ENCODE data around the gene PCDHGA6.
"Not testable (repeated sequence)": the region's sequence is repeated elsewhere in the genome, so short reads cannot be mapped to it uniquely, and the experiment has no call there.

Gene PCDHGA6

DNA sequence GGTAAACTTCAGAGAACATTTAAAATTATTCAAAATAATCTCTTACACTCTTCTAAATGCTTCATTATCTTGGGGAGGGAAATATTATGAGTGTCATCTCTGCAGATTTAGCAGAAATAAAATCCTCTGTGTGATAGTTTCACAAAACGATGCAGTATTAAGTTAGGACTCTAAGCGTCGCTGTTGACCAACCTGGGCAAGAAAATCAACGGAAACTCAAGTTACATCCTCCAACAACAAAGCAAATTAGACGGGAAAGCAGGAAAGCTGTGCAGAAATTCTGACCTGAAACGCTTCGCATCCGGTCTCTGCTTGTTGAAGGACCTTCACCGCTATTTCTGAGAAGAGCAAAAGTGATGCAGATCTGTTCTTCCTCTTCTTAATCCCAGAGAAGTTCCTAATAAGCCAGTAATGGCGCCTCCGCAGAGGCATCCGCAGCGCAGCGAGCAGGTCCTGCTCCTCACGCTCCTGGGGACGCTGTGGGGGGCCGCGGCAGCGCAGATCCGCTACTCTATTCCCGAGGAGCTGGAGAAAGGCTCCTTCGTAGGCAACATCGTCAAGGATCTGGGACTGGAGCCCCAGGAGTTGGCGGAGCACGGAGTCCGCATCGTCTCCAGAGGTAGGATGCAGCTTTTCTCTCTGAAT is at the start of gene PCDHGA6:
Gene PCDHGA6, plus strand, starts transcription at position 219 of the 645 bp plus-strand sequence. Its CDS starts 193 bp downstream, at position 412.
- Histone ChIP-seq H3K36me3 (ENCODE audit: control insufficient read depth in 5 of 5, insufficient read depth in 5 of 5, low read length in 5 of 5) (no peaks in the 10 kb centered on the region), H3K9ac (ENCODE audit: low read length in 5 of 5) (no peak within 1 kb of the TSS), H3K9me3 (ENCODE audit: control insufficient read depth in 5 of 5, low read length in 5 of 5) (peaks cover 53 to 80% (median 78%) of the 10 kb centered on the region in 5 donors), H3K27me3 (ENCODE audit: control insufficient read depth in 5 of 5, insufficient read depth in 4 of 5, low read length in 5 of 5) (peaks cover 0 to 11% (median 9%) of the 10 kb centered on the region in 5 donors), H3K27ac (ENCODE audit: low read depth, low read length) (no peak within 1 kb of the TSS), H3K4me3 (ENCODE audit: low read depth in 1 of 5, low read length in 5 of 5) (peak within 1 kb of the TSS; percentile 45 to 68 (median 59)), H3K4me1 (ENCODE audit: control insufficient read depth in 5 of 5, insufficient read depth in 5 of 5, low read length in 5 of 5) (peaks cover 0 to 5% (median 0%) of the 10 kb centered on the region in 5 donors)

DNA sequence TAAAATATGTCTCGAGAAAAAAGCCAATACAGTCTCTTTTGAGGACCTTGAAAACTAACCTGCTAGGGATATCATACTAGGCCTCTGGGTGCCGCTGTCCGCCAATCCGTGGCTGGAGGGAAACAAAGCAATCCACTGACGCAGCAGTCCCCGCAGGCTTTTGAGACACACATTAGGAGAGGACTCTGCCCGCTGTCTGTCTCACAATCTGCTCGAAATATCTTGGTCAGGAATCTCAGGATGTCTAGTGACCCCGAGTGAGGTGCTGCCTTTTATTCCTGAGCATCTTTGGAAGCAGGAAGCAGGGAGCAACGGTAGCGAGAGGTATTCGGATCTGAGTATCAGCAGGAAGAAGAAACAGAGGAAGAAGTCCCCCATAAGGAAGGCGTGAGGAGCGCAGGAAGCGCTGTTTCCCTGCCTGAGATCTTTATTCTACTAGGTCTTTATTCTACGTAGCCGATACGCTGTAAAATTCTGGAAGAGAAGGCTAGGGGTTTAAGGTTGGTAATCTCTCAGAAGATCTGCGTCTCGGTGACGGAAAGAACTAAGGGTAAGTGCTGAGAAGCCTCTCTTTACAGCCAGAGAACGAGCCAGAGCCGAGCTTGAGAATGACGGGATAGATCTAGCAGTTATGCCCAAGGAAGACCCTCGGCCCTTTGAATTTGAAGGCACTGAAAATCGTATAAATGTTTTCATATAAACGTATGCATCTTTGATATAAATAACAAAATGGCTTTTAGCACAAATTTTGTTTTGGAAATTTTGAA is 47.4 kb upstream of the PCDHGA6 start:
- no peak overlapping the region for H3K27ac ChIP-seq (ENCODE audit: low read depth, low read length)
- H3K9me3 ChIP-seq (ENCODE audit: control insufficient read depth in 5 of 5, low read length in 5 of 5): peaks cover 11 to 35% (median 26%) of the 10 kb centered on the region in 5 donors

DNA sequence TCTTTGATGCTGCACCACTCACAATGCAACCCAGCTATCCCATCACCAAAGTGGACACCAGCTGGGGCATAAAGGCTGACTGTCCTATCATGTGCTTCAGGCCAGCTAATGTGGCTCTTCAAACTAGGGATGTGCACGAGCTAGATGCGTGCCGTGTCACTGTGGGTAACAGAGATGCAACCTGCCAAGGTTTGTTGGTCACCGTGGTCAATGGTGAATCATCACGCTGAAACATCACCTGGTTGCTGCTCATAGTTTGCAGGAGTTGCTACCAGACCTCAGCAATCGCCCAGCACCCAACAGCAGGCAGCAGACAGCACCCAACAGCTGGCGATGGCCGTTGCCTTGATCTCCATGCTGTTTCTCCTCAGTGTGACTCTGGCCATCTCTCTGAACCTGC is 45.5 kb upstream of the PCDHGA6 start:
- Histone ChIP-seq H3K9me3 (ENCODE audit: control insufficient read depth in 5 of 5, low read length in 5 of 5) (peaks cover 16 to 51% (median 35%) of the 10 kb centered on the region in 5 donors), H3K4me3 (ENCODE audit: low read depth in 1 of 5, low read length in 5 of 5) (peak overlapping the region in 1 of 5 donors; percentile 7), H3K4me1 (ENCODE audit: control insufficient read depth in 5 of 5, insufficient read depth in 5 of 5, low read length in 5 of 5) (peaks cover 0 to 9% (median 0%) of the 10 kb centered on the region in 5 donors), H3K36me3 (ENCODE audit: control insufficient read depth in 5 of 5, insufficient read depth in 5 of 5, low read length in 5 of 5) (no peaks in the 10 kb centered on the region), H3K9ac (ENCODE audit: low read length in 5 of 5) (no peak overlapping the region), H3K27me3 (ENCODE audit: control insufficient read depth in 5 of 5, insufficient read depth in 4 of 5, low read length in 5 of 5) (peaks cover 0 to 19% (median 2%) of the 10 kb centered on the region in 5 donors), H3K27ac (ENCODE audit: low read depth, low read length) (no peak overlapping the region)

More for the DNA sequence above, 47.4 kb upstream of the PCDHGA6 start:
- Histone ChIP-seq H3K36me3 (ENCODE audit: control insufficient read depth in 5 of 5, insufficient read depth in 5 of 5, low read length in 5 of 5) (no peaks in the 10 kb centered on the region), H3K9ac (ENCODE audit: low read length in 5 of 5) (peak overlapping the region in 1 of 5 donors; percentile 45), H3K27me3 (ENCODE audit: control insufficient read depth in 5 of 5, insufficient read depth in 4 of 5, low read length in 5 of 5) (peaks cover 0 to 13% (median 0%) of the 10 kb centered on the region in 5 donors), H3K4me3 (ENCODE audit: low read depth in 1 of 5, low read length in 5 of 5) (peak overlapping the region; percentile 56 to 81 (median 70)), H3K4me1 (ENCODE audit: control insufficient read depth in 5 of 5, insufficient read depth in 5 of 5, low read length in 5 of 5) (peaks cover 0 to 12% (median 2%) of the 10 kb centered on the region in 5 donors)

DNA sequence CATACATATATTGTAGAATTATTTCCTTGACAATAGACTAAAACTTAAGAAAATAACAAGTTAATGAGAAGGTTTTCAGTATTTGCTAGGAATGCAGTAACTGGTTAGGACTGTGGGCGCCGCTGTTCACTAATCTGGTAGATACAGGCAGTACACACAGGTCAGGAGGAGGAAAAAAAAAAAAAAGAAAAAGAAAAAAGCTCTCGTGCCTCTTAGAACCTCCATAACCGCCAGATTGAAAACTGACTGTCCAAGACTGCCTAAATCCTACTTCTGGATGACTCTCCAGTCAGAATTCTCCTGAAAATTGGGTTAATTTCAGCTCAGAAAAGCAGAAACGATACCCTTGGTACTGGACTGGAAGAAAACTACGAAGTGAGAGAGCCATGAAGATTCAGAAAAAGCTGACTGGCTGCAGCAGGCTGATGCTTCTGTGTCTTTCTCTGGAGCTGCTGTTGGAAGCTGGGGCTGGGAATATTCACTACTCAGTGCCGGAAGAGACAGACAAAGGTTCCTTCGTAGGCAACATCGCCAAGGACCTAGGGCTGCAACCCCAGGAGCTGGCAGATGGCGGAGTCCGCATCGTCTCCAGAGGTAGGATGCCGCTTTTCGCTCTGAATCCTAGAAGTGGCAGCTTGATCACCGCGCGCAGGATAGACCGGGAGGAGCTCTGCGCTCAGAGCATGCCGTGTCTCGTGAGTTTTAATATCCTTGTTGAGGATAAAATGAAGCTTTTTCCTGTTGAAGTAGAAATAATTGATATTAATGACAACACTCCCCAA is 43.2 kb upstream of the PCDHGA6 start, which contains the start of gene PCDHGA1:
Gene PCDHGA1, plus strand, starts transcription at position 216 of the 782 bp plus-strand sequence.
- H3K9me3 ChIP-seq (ENCODE audit: control insufficient read depth in 5 of 5, low read length in 5 of 5): peaks cover 16 to 56% (median 43%) of the 10 kb centered on the region in 5 donors
- no peak within 1 kb of the TSS for H3K9ac ChIP-seq (ENCODE audit: low read length in 5 of 5)
- H3K4me3 ChIP-seq (ENCODE audit: low read depth in 1 of 5, low read length in 5 of 5): peak within 1 kb of the TSS; percentile 19 to 45 (median 39)
- no peak within 1 kb of the TSS for H3K27ac ChIP-seq (ENCODE audit: low read depth, low read length)
- peaks cover 0 to 19% (median 3%) of the 10 kb centered on the region in 5 donors for H3K27me3 ChIP-seq (ENCODE audit: control insufficient read depth in 5 of 5, insufficient read depth in 4 of 5, low read length in 5 of 5)
- no peaks in the 10 kb centered on the region for H3K36me3 ChIP-seq (ENCODE audit: control insufficient read depth in 5 of 5, insufficient read depth in 5 of 5, low read length in 5 of 5)
- H3K4me1 ChIP-seq (ENCODE audit: control insufficient read depth in 5 of 5, insufficient read depth in 5 of 5, low read length in 5 of 5): peaks cover 0 to 9% (median 0%) of the 10 kb centered on the region in 5 donors

DNA sequence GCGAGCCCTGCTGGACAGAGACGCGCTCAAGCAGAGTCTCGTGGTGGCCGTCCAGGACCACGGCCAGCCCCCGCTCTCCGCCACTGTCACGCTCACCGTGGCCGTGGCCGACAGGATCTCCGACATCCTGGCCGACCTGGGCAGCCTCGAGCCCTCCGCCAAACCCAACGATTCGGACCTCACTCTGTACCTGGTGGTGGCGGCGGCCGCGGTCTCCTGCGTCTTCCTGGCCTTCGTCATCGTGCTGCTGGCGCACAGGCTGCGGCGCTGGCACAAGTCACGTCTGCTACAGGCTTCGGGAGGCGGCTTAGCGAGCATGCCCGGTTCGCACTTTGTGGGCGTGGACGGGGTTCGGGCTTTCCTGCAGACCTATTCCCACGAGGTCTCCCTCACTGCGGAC is 41.1 kb upstream of the PCDHGA6 start:
- H3K36me3 ChIP-seq (ENCODE audit: control insufficient read depth in 5 of 5, insufficient read depth in 5 of 5, low read length in 5 of 5); H3K4me1 ChIP-seq (ENCODE audit: control insufficient read depth in 5 of 5, insufficient read depth in 5 of 5, low read length in 5 of 5); H3K9ac ChIP-seq (ENCODE audit: low read length in 5 of 5); H3K27ac ChIP-seq (ENCODE audit: low read depth, low read length): not testable (repeated sequence)
- Histone ChIP-seq H3K9me3 (ENCODE audit: control insufficient read depth in 5 of 5, low read length in 5 of 5) (peaks cover 19 to 57% (median 39%) of the 10 kb centered on the region in 5 donors), H3K27me3 (ENCODE audit: control insufficient read depth in 5 of 5, insufficient read depth in 4 of 5, low read length in 5 of 5) (peaks cover 0 to 19% (median 3%) of the 10 kb centered on the region in 5 donors), H3K4me3 (ENCODE audit: low read depth in 1 of 5, low read length in 5 of 5) (peak overlapping the region in 1 of 5 donors; percentile 6)

- Histone ChIP-seq H3K4me1 (ENCODE audit: control insufficient read depth in 5 of 5, insufficient read depth in 5 of 5, low read length in 5 of 5) (peaks cover 0 to 12% (median 9%) of the 10 kb centered on the region in 5 donors), H3K36me3 (ENCODE audit: control insufficient read depth in 5 of 5, insufficient read depth in 5 of 5, low read length in 5 of 5) (no peaks in the 10 kb centered on the region), H3K27ac (ENCODE audit: low read depth, low read length) (no peak within 1 kb of the TSS), H3K9ac (ENCODE audit: low read length in 5 of 5) (no peak within 1 kb of the TSS), H3K27me3 (ENCODE audit: control insufficient read depth in 5 of 5, insufficient read depth in 4 of 5, low read length in 5 of 5) (peaks cover 0 to 14% (median 2%) of the 10 kb centered on the region in 5 donors), H3K9me3 (ENCODE audit: control insufficient read depth in 5 of 5, low read length in 5 of 5) (peaks cover 19 to 53% (median 43%) of the 10 kb centered on the region in 5 donors), H3K4me3 (ENCODE audit: low read depth in 1 of 5, low read length in 5 of 5) (peak within 1 kb of the TSS; percentile 42 to 68 (median 62))
These were observed 35.0 kb upstream of the PCDHGA6 start, which contains the start of gene PCDHGA2 for GRCh38 chr5:141338538-141339306. Gene PCDHGA2 (plus strand): TSS chr5:141338760.

DNA sequence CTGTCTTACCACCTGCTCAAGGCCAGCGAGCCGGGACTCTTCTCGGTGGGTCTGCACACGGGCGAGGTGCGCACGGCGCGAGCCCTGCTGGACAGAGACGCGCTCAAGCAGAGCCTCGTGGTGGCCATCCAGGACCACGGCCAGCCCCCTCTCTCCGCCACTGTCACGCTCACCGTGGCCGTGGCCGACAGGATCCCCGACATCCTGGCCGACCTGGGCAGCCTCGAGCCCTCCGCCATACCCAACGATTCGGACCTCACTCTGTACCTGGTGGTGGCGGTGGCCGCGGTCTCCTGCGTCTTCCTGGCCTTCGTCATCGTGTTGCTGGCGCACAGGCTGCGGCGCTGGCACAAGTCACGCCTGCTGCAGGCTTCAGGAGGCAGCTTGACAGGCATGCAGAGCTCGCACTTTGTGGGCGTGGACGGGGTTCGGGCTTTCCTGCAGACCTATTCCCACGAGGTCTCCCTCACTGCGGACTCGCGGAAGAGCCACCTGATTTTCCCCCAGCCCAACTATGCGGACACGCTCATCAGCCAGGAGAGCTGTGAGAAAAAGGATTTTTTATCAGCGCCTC is 32.8 kb upstream of the PCDHGA6 start:
- Histone ChIP-seq H3K4me3 (ENCODE audit: low read depth in 1 of 5, low read length in 5 of 5) (peak overlapping the region in 2 of 5 donors; percentile 28), H3K9me3 (ENCODE audit: control insufficient read depth in 5 of 5, low read length in 5 of 5) (peaks cover 33 to 69% (median 58%) of the 10 kb centered on the region in 5 donors)

DNA sequence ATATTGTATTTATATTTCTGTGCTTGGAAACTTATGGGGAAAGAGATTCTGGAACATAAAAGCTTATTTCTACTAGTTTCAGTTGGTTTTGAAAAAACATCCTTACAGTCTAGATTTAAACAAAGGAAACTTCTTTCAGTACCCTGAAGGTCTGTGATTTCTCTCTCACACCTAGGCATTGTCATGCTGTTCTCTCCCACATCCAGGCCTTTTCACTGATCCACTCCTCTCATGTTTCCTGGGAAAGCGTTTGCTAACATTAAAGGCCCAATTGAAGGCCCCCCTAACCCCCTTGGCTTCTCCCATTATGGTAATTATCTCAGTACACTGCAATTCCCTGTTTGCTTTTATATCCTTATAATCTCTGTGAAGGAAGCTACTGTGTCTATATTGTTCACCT is 30.9 kb upstream of the PCDHGA6 start:
- Histone ChIP-seq H3K4me1 (ENCODE audit: control insufficient read depth in 5 of 5, insufficient read depth in 5 of 5, low read length in 5 of 5) (peaks cover 0 to 19% (median 9%) of the 10 kb centered on the region in 5 donors), H3K9me3 (ENCODE audit: control insufficient read depth in 5 of 5, low read length in 5 of 5) (peaks cover 26 to 64% (median 59%) of the 10 kb centered on the region in 5 donors), H3K27ac (ENCODE audit: low read depth, low read length) (no peak overlapping the region), H3K36me3 (ENCODE audit: control insufficient read depth in 5 of 5, insufficient read depth in 5 of 5, low read length in 5 of 5) (no peaks in the 10 kb centered on the region), H3K9ac (ENCODE audit: low read length in 5 of 5) (no peak overlapping the region), H3K27me3 (ENCODE audit: control insufficient read depth in 5 of 5, insufficient read depth in 4 of 5, low read length in 5 of 5) (peaks cover 0 to 14% (median 3%) of the 10 kb centered on the region in 5 donors), H3K4me3 (ENCODE audit: low read depth in 1 of 5, low read length in 5 of 5) (peak overlapping the region in 1 of 5 donors; percentile 15)

More for the DNA sequence above, 32.8 kb upstream of the PCDHGA6 start:
- H3K36me3 ChIP-seq (ENCODE audit: control insufficient read depth in 5 of 5, insufficient read depth in 5 of 5, low read length in 5 of 5); H3K27ac ChIP-seq (ENCODE audit: low read depth, low read length); H3K9ac ChIP-seq (ENCODE audit: low read length in 5 of 5): not testable (repeated sequence)
- H3K27me3 ChIP-seq (ENCODE audit: control insufficient read depth in 5 of 5, insufficient read depth in 4 of 5, low read length in 5 of 5): peaks cover 0 to 14% (median 3%) of the 10 kb centered on the region in 5 donors
- H3K4me1 ChIP-seq (ENCODE audit: control insufficient read depth in 5 of 5, insufficient read depth in 5 of 5, low read length in 5 of 5): peaks cover 0 to 19% (median 9%) of the 10 kb centered on the region in 5 donors
